ENCODE measurements around the gene MALT1. TPM values are rescaled to one million over a fixed set of nuclear protein-coding genes. Genes with fewer than 3 reads are reported as not detected.

The MALT1 gene
- total RNA-seq, 1 experiment from 2014 or later: 22.6 TPM

DNA sequence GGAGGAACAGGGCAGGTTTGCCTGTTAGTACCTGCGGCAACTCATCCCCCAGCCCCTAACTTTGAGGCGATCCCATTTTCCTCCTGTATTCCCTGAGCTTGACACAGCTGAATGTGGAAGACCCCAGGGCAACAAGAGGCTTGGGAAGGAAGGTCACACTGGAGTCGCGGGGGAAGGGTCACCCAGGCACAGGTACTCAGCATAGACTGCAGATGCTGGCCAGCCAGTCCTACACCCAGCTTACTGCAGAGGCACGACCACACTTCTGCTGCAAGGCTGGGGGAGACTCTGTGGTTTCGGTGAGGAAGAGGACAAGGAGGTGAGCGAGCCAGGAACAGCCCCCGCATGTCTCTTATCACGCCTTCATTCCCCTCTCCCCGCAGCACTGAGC, 91.5 kb downstream of the MALT1 start:
- H3K4me1 ChIP-seq: no peaks in the 10 kb centered on the region
- POLR2A ChIA-PET: no interaction called here
- no peaks in the 10 kb centered on the region for H3K27me3 ChIP-seq (replicated peaks; ENCODE audit: control insufficient read depth, insufficient read depth, low read length)
- Mint-ChIP-seq H3K36me3 (ENCODE audit: insufficient read depth, unreplicated experiment) (no peaks in the 10 kb centered on the region), H3K27ac (ENCODE audit: unreplicated experiment) (no peak overlapping the region), H3K27me3 (ENCODE audit: insufficient read depth, unreplicated experiment) (peaks cover 7% of the 10 kb centered on the region), H3K4me3 (ENCODE audit: unreplicated experiment) (no peak overlapping the region), H3K4me1 (ENCODE audit: low read depth, unreplicated experiment) (no peaks in the 10 kb centered on the region), H3K9me3 (ENCODE audit: unreplicated experiment) (no peaks in the 10 kb centered on the region)
- CTCF ChIA-PET: no interaction called here
- intact Hi-C loops (cut with micrococcal nuclease; ENCODE audit: unreplicated experiment): no loop called here
- no peaks in the 10 kb centered on the region for H3K9me3 ChIP-seq
- H3K36me3 ChIP-seq (ENCODE audit: control insufficient read depth, insufficient read depth, low read length): no peaks in the 10 kb centered on the region
- no peak for DNase-seq
- no peak overlapping the region for H3K4me3 ChIP-seq (ENCODE audit: low read depth, low read length)
- no TSS peak for BruUV-seq (replicated peaks)
- TF ChIP-seq, protein P1, sequence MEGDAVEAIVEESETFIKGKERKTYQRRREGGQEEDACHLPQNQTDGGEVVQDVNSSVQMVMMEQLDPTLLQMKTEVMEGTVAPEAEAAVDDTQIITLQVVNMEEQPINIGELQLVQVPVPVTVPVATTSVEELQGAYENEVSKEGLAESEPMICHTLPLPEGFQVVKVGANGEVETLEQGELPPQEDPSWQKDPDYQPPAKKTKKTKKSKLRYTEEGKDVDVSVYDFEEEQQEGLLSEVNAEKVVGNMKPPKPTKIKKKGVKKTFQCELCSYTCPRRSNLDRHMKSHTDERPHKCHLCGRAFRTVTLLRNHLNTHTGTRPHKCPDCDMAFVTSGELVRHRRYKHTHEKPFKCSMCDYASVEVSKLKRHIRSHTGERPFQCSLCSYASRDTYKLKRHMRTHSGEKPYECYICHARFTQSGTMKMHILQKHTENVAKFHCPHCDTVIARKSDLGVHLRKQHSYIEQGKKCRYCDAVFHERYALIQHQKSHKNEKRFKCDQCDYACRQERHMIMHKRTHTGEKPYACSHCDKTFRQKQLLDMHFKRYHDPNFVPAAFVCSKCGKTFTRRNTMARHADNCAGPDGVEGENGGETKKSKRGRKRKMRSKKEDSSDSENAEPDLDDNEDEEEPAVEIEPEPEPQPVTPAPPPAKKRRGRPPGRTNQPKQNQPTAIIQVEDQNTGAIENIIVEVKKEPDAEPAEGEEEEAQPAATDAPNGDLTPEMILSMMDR (IDR thresholded peaks at IDR 0.05; ENCODE audit: insufficient read depth in 1 of 2, low read depth in 1 of 2, low read length in 1 of 2, severe bottlenecking in 1 of 2, unreplicated experiment in 1 of 2): no peak

DNA sequence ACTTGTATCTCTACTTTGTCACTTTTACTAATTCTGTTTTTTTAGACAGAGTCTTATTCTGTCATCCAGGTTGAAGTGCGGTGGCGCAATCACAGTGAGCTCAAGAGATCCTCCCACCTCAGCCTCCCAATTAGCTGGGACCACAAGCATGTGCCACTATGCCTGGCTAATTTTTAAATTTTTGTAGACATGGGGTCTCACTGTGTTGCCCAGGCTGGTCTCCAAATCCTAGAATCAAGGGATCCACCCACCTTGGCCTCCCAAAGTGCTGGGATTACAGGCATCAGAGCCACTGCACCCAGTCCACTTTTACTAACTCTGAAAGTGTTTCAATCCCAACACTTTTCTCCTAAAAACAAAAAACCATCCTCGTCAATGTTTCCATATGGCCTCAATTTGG, 94.9 kb downstream of the MALT1 start:
- POLR2A ChIA-PET: no interaction called here
- H3K36me3 Mint-ChIP-seq (ENCODE audit: insufficient read depth, unreplicated experiment): no peaks in the 10 kb centered on the region
- H3K27me3 ChIP-seq (replicated peaks; ENCODE audit: control insufficient read depth, insufficient read depth, low read length): no peaks in the 10 kb centered on the region
- H3K36me3 ChIP-seq (ENCODE audit: control insufficient read depth, insufficient read depth, low read length): no peaks in the 10 kb centered on the region
- H3K4me3 Mint-ChIP-seq (ENCODE audit: unreplicated experiment): no peak overlapping the region
- TF ChIP-seq, protein P1 (IDR thresholded peaks at IDR 0.05; ENCODE audit: insufficient read depth in 1 of 2, low read depth in 1 of 2, low read length in 1 of 2, severe bottlenecking in 1 of 2, unreplicated experiment in 1 of 2): no peak
- no TSS peak for BruUV-seq (replicated peaks)
- H3K27me3 Mint-ChIP-seq (ENCODE audit: insufficient read depth, unreplicated experiment): peaks cover 7% of the 10 kb centered on the region
- intact Hi-C loops (cut with micrococcal nuclease; ENCODE audit: unreplicated experiment): no loop called here
- no peaks in the 10 kb centered on the region for H3K4me1 Mint-ChIP-seq (ENCODE audit: low read depth, unreplicated experiment)
- DNase-seq: no peak
- H3K4me1 ChIP-seq: no peaks in the 10 kb centered on the region
- CTCF ChIA-PET: no interaction called here
- no peaks in the 10 kb centered on the region for H3K9me3 Mint-ChIP-seq (ENCODE audit: unreplicated experiment)
- no peak overlapping the region for H3K4me3 ChIP-seq (ENCODE audit: low read depth, low read length)
- no peaks in the 10 kb centered on the region for H3K9me3 ChIP-seq
- no peak overlapping the region for H3K27ac Mint-ChIP-seq (ENCODE audit: unreplicated experiment)

DNA sequence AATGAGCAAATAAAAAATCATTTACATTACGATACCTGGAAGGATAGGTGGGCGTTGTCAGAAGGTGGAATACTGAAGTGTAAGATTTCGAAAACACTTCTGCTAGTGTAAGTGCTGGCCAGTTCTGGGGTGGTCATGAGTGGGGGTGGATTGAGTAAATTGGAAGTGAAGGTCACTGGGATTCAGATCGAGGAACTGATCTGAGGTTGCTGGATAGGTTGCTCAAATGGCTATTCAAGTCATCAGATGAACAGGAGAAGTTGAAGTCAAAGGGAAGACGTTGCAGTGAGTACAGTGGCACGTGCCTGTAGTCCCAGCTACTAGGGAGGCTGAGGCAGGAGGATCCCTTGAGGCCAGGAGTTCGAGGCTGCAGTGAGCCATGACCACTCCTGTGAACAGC, 95.7 kb downstream of the MALT1 start:
- no peak for DNase-seq
- intact Hi-C loops (cut with micrococcal nuclease; ENCODE audit: unreplicated experiment): no loop called here
- H3K4me3 ChIP-seq (ENCODE audit: low read depth, low read length): no peak overlapping the region
- Mint-ChIP-seq H3K27me3 (ENCODE audit: insufficient read depth, unreplicated experiment) (peaks cover 7% of the 10 kb centered on the region), H3K4me1 (ENCODE audit: low read depth, unreplicated experiment) (no peaks in the 10 kb centered on the region), H3K36me3 (ENCODE audit: insufficient read depth, unreplicated experiment) (no peaks in the 10 kb centered on the region), H3K9me3 (ENCODE audit: unreplicated experiment) (no peaks in the 10 kb centered on the region), H3K27ac (ENCODE audit: unreplicated experiment) (no peak overlapping the region), H3K4me3 (ENCODE audit: unreplicated experiment) (no peak overlapping the region)
- TF ChIP-seq, protein P1 (IDR thresholded peaks at IDR 0.05; ENCODE audit: insufficient read depth in 1 of 2, low read depth in 1 of 2, low read length in 1 of 2, severe bottlenecking in 1 of 2, unreplicated experiment in 1 of 2): no peak
- no peaks in the 10 kb centered on the region for H3K4me1 ChIP-seq
- no TSS peak for BruUV-seq (replicated peaks)
- no peaks in the 10 kb centered on the region for H3K9me3 ChIP-seq
- ChIA-PET CTCF (interaction anchor here (0.6 kb wide), 1 partner anchor 635 kb away, joined by 5 read pairs; no protein-coding TSS in a partner anchor), POLR2A (no interaction called here)
- no peaks in the 10 kb centered on the region for H3K27me3 ChIP-seq (replicated peaks; ENCODE audit: control insufficient read depth, insufficient read depth, low read length)
- H3K36me3 ChIP-seq (ENCODE audit: control insufficient read depth, insufficient read depth, low read length): no peaks in the 10 kb centered on the region

Measured in Caco-2 (cell line).